Activated T-helper 2 cell treated with anti-CD3 and anti-CD28 coated beads, Interferon-gamma antibody, Interleukin-2, Interleukin-4, amounts not matched to agents 10 μg/mL and 5 μg/mL and 100 μg/mL, durations not matched to agents 14 hours and 24 hours and 36 hours (primary cell): Measurements from ENCODE around the gene SLC48A1. TPM values are rescaled to one million over a fixed set of nuclear protein-coding genes. Genes with fewer than 3 reads are reported as not detected.

Experiments used
- DNase-seq: peaks from one replicate; pipeline ENCODE4 v3.0.0; 2021; ENCODE audit warnings: low spot score
- H3K27ac Mint-ChIP-seq: one replicate; pipeline ENCODE4 v1.8.0; 2021; ENCODE audit warnings: mixed read lengths
- H3K27me3 Mint-ChIP-seq: one replicate; pipeline ENCODE4 v1.8.0; 2021; ENCODE audit warnings: low read depth, mixed read lengths
- H3K36me3 Mint-ChIP-seq: one replicate; pipeline ENCODE4 v1.8.0; 2021; ENCODE audit warnings: low read depth, mixed read lengths
- H3K4me1 Mint-ChIP-seq: one replicate; pipeline ENCODE4 v1.8.0; 2021; ENCODE audit warnings: low read depth, mixed read lengths
- H3K4me3 Mint-ChIP-seq: one replicate; pipeline ENCODE4 v1.8.0; 2021; ENCODE audit warnings: low read depth, mild to moderate bottlenecking, moderate library complexity, mixed read lengths
- H3K9me3 Mint-ChIP-seq: one replicate; pipeline ENCODE4 v1.8.0; 2021; ENCODE audit warnings: mixed read lengths
- intact Hi-C: fragments of 100-400 bp; cut with micrococcal nuclease; formaldehyde crosslinking; loops from one replicate; pipeline ENCODE4 v1.15.1; 2023
- total RNA-seq: library from RNA; stranded (reverse); gene quantifications from 2 replicates; pipeline ENCODE4 v1.2.3, GENCODE V29; 2022

Gene SLC48A1
- total RNA-seq, 1 donor from 2014 or later = 7.4 TPM

DNA sequence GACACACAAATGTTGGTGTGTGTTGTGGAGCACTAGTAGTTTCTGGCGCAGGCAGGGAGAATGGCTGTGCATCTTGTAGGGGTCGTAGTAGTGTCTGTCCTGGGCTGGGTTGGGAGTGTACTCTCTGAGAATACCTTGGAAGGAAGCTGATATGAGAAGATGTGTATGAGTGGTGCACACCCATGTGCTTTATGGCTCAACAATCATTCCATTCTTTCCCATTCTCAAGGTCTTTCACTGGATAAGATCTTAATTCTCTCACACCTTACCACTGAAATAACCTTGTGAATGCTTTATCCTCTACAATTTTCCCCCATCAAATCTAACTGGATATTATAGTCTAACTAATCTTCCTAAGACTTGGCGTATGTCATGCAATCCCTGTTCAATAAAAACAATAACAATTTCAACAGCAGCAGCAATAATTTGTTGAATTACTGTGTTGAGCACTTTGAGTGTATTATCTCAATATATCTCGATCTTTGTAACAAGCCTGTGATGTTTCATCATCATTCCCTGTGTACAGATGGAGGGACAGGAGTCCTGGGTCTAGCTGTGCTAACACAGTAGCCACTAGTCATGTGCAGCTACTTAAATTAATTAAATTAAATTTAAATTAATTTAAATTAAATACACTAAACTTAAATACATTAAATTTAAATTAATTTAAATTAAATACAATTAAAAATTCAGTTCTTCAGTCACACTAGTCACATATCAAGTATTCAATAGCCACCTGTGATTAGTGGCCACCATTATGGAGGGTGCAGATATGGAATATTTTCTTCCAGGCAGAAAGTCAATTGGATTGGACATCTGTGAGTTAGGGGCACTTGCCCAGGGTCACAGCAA is 3.6 kb upstream of the SLC48A1 start:
- H3K4me1 Mint-ChIP-seq = peaks cover 16% of the 10 kb centered on the region
- intact Hi-C loops = no loop called here
- no peaks in the 10 kb centered on the region for H3K9me3 Mint-ChIP-seq
- no peak overlapping the region for H3K27ac Mint-ChIP-seq
- no peaks in the 10 kb centered on the region for H3K36me3 Mint-ChIP-seq
- peaks cover 21% of the 10 kb centered on the region for H3K27me3 Mint-ChIP-seq
- H3K4me3 Mint-ChIP-seq = no peak overlapping the region
- no peak for DNase-seq

GRCh38 chr12:47770086-47770726 is 2.8 kb upstream of the SLC48A1 start:
- no peak overlapping the region for H3K4me3 Mint-ChIP-seq
- peaks cover 21% of the 10 kb centered on the region for H3K27me3 Mint-ChIP-seq
- H3K4me1 Mint-ChIP-seq = peaks cover 22% of the 10 kb centered on the region
- DNase-seq = no peak
- H3K9me3 Mint-ChIP-seq = no peaks in the 10 kb centered on the region
- no peaks in the 10 kb centered on the region for H3K36me3 Mint-ChIP-seq
- intact Hi-C loops = no loop called here
- no peak overlapping the region for H3K27ac Mint-ChIP-seq

- intact Hi-C loops = no loop called here
- Mint-ChIP-seq H3K27me3 (peaks cover 15% of the 10 kb centered on the region), H3K4me1 (peaks cover 28% of the 10 kb centered on the region), H3K27ac (no peak overlapping the region), H3K9me3 (no peaks in the 10 kb centered on the region), H3K4me3 (no peak overlapping the region), H3K36me3 (no peaks in the 10 kb centered on the region)
- DNase-seq = no peak
These were observed 1.7 kb upstream of the SLC48A1 start for GRCh38 chr12:47771304-47771703.

DNA sequence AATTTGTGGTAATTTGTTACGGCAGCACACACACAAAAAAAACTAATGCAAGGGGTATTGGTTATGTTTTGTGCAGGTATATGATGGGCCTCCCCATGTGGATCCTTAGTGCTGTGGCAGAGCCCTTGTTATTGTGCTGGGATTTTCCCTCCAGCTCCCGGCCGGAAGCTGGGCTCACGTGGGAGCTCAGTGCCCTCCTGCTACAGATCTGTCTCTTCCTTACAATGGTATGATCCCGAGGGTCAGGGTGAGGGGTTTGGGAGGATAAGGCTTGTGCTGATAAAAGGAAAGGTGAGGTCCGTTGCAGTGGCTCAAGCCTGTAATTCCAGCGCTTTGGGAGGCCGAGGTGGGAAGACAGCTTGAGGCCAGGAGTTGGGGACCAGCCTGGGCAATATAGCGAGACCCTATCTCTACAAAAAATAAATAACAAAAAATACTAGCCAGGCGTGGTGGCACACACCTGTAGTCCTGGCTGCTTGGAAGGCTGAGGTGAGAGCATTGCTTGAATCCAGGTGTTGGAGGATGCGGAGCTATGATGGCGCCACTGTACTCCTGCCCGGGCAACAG is 861 bp upstream of the SLC48A1 start:
- peak overlapping the region; percentile 18 for H3K27ac Mint-ChIP-seq
- intact Hi-C loops = no loop called here
- DNase-seq = no peak
- peaks cover 28% of the 10 kb centered on the region for H3K4me1 Mint-ChIP-seq
- H3K9me3 Mint-ChIP-seq = no peaks in the 10 kb centered on the region
- H3K27me3 Mint-ChIP-seq = peaks cover 15% of the 10 kb centered on the region
- H3K36me3 Mint-ChIP-seq = no peaks in the 10 kb centered on the region
- H3K4me3 Mint-ChIP-seq = peak overlapping the region; percentile 74

DNA sequence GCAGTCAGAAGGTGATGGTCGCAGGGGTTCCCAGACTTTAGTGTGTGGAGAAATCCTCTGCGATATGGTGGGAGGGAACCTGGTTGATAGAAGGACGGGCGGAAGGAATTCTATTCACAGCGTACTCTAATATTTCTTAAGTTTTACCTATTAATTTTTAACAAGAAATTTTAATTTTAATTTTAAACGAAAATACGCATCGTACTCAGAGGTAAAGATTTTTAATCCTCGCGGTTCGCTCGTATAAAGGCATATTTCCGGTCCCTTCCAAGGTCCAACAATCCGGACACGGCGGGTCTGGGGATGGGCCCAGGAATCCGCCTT is 338 bp upstream of the SLC48A1 start:
- intact Hi-C loops = no loop called here
- Mint-ChIP-seq H3K9me3 (no peaks in the 10 kb centered on the region), H3K27ac (no peak overlapping the region)

DNA sequence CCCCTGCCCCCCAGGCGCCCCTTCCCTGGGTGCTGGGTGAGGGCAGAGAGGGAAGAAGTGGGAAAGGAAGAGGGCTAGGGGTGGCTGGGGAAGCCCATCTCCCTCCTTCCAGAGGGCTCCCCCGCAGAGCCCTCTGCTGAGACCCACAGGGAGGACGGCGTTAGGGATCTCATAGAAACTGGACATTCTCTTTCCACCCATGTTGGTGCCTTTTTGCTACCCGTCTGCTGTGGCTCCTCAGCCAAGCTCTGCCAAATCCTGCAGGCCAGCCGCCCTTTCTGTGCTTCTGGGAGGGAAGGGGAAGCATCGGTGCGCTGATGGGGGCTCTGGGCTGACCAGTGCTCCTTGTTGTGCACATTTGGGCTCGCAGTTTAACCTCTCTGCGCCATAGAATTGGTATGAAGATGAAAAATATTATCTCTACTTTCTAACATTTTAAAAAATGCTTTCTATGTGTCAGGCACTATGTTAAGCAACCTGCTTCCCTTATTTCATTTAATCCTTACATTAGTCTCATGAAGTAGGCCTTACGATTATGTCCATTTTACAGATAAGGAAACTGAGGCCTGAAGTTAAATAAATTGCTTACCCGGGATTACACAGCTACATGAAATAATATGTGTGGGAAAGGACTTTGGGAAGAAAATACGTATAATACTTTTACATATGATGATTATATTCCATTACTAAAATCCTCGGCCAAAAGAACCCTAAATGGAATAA is 981 bp downstream of the SLC48A1 start:
- Mint-ChIP-seq H3K4me1 (peaks cover 33% of the 10 kb centered on the region), H3K9me3 (no peaks in the 10 kb centered on the region), H3K36me3 (no peaks in the 10 kb centered on the region), H3K27ac (peak overlapping the region; percentile 62), H3K27me3 (peaks cover 10% of the 10 kb centered on the region), H3K4me3 (peak overlapping the region; percentile 88)
- intact Hi-C loops = no loop called here
- DNase-seq = no peak

More for the DNA sequence above, 338 bp upstream of the SLC48A1 start:
- Mint-ChIP-seq H3K4me3 (peak overlapping the region; percentile 74), H3K27me3 (peaks cover 10% of the 10 kb centered on the region), H3K4me1 (peaks cover 25% of the 10 kb centered on the region), H3K36me3 (no peaks in the 10 kb centered on the region)
- no peak for DNase-seq

DNA sequence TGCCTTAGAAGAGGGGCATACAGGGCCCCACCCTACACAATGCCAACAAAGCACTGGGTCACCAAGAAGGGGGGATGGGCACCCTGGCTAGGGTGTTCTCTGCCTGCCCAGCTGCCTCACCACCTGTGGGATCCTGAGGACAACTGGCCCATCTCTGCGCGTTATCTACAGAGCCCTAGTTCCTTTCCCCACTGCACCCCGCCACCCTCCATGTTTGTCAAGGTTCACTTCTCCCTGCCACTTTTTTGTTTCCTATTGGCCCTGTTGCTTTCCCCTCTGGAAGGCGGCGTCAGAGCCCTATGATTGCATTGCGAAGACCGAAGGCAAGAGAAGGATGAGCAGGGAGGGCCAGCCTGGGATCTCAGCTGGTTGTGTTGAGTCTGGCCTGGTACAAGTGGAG is 1.6 kb downstream of the SLC48A1 start:
- H3K9me3 Mint-ChIP-seq = no peaks in the 10 kb centered on the region
- H3K4me1 Mint-ChIP-seq = peaks cover 38% of the 10 kb centered on the region
- H3K27ac Mint-ChIP-seq = no peak overlapping the region

DNA sequence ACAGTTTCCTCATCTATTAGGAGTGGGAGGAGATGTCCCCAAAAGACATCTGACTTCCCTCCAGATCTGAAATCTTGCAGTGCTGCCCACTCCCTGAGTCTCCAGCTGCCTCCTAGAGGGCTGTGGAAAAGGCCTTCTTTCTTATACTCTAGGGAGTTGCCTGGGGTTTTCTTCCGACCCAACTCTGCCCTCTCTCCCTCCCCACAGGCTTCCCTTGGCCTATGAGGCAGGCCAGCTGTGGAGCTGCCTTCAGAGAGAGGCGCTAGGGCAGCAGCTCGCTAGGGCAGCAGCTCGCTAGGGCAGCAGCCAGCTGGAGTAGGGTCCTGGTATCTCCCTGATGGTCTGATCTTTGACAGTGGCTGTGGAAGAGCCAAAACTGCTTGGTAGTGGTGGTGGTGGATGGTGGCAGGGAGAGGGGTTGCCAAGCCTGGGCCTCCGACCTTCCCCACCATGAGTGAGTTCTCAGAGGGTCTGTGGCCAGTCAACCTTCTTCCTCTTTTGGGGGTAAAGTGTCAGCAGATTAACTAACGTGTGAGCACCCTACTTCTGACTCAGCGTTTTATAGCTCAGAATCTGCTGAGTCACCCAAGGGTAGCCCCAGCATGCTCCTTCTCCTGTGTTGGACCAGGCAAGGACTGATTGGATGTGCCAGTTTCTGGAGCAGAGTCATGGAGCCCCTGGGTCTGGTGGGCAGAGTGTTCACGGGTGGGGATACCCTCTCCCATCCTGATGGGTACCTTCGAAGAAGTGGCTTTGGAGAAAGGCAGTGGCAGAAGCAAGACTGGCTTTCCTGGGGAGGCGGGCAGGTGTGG is 2.3 kb downstream of the SLC48A1 start:
- H3K9me3 Mint-ChIP-seq = no peaks in the 10 kb centered on the region
- intact Hi-C loops = no loop called here
- peak overlapping the region; percentile 41 for H3K4me3 Mint-ChIP-seq
- peaks cover 38% of the 10 kb centered on the region for H3K4me1 Mint-ChIP-seq
- H3K27ac Mint-ChIP-seq = no peak overlapping the region
- no peak for DNase-seq
- H3K36me3 Mint-ChIP-seq = peaks cover 5% of the 10 kb centered on the region
- H3K27me3 Mint-ChIP-seq = peaks cover 10% of the 10 kb centered on the region

More for the DNA sequence above, 1.6 kb downstream of the SLC48A1 start:
- DNase-seq = no peak
- intact Hi-C loops = no loop called here
- Mint-ChIP-seq H3K36me3 (peaks cover 5% of the 10 kb centered on the region), H3K27me3 (peaks cover 10% of the 10 kb centered on the region), H3K4me3 (peak overlapping the region; percentile 41)

- DNase-seq = no peak
- Mint-ChIP-seq H3K36me3 (peaks cover 5% of the 10 kb centered on the region), H3K4me3 (no peak overlapping the region), H3K27me3 (peaks cover 6% of the 10 kb centered on the region), H3K9me3 (no peaks in the 10 kb centered on the region), H3K27ac (no peak overlapping the region), H3K4me1 (peaks cover 38% of the 10 kb centered on the region)
- intact Hi-C loops = no loop called here
These were observed 3.6 kb downstream of the SLC48A1 start for GRCh38 chr12:47776471-47777143.

DNA sequence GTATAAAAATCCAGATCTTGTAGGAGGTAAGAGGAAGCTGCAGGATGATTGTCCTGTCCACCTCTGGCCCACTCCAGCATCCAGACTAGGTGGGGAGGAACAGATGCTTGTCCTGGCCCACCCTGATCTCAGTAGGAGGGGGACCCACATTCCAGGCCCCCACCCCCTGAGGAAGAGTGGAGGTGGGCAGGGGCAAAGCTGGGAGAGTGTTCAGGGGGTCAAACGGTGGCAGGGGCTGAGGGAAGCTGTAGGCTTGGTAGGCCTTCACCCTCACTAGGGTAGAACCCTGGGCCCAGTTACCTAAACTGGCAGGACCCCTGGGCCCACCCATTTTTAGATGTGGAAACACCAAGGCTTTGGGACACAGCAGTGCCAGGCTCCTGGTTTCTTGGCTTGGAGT is 4.1 kb downstream of the SLC48A1 start:
- Mint-ChIP-seq H3K27me3 (peaks cover 5% of the 10 kb centered on the region), H3K4me1 (peaks cover 38% of the 10 kb centered on the region), H3K27ac (no peak overlapping the region), H3K9me3 (no peaks in the 10 kb centered on the region), H3K36me3 (peaks cover 9% of the 10 kb centered on the region), H3K4me3 (no peak overlapping the region)
- DNase-seq = no peak
- intact Hi-C loops = no loop called here

- H3K9me3 Mint-ChIP-seq = no peaks in the 10 kb centered on the region
- H3K36me3 Mint-ChIP-seq = peaks cover 15% of the 10 kb centered on the region
- no peaks in the 10 kb centered on the region for H3K27me3 Mint-ChIP-seq
- H3K4me3 Mint-ChIP-seq = no peak overlapping the region
- peaks cover 35% of the 10 kb centered on the region for H3K4me1 Mint-ChIP-seq
- no peak overlapping the region for H3K27ac Mint-ChIP-seq
- intact Hi-C loops = loop anchor here (2.0 kb wide), 2 partner anchors 31 to 59 kb away; no protein-coding TSS in a partner anchor
- DNase-seq = no peak
These were observed 4.9 kb downstream of the SLC48A1 start for GRCh38 chr12:47777741-47778558.
